ENCODE measurements around the gene LRCOL1.

- TF ChIP-seq ZBTB49 (tag by site-specific recombination; IDR thresholded peaks at IDR 0.05; ENCODE audit: low read depth) (no peak), FEZF1 (tag by site-specific recombination; IDR thresholded peaks at IDR 0.05) (no peak), CTCF (tag by site-specific recombination; IDR thresholded peaks at IDR 0.05) (no peak), ZNF138 (tag by site-specific recombination; IDR thresholded peaks at IDR 0.05; ENCODE audit: borderline replicate concordance) (no peak), ZNF324 (tag by site-specific recombination; IDR thresholded peaks at IDR 0.05) (no peak), ZNF266 (tag by site-specific recombination; IDR thresholded peaks at IDR 0.05; ENCODE audit: low read depth) (no peak), ZNF184 (tag by site-specific recombination; IDR thresholded peaks at IDR 0.05) (no peak), ZSCAN23 (tag by site-specific recombination; IDR thresholded peaks at IDR 0.05) (no peak)
Measured at GRCh38 chr12:132585177-132585576, 25.2 kb downstream of the LRCOL1 start.
